HG03103 (cell line): ENCODE measurements around the gene DNAJA2.

Experiments used
- ATAC-seq: cut with Tn5 transposase; IDR thresholded peaks from one replicate; pipeline ENCODE4 v1.9.1; 2021; ENCODE audit warnings: low read depth; ENCODE audit not compliant: unreplicated experiment

Gene DNAJA2

DNA sequence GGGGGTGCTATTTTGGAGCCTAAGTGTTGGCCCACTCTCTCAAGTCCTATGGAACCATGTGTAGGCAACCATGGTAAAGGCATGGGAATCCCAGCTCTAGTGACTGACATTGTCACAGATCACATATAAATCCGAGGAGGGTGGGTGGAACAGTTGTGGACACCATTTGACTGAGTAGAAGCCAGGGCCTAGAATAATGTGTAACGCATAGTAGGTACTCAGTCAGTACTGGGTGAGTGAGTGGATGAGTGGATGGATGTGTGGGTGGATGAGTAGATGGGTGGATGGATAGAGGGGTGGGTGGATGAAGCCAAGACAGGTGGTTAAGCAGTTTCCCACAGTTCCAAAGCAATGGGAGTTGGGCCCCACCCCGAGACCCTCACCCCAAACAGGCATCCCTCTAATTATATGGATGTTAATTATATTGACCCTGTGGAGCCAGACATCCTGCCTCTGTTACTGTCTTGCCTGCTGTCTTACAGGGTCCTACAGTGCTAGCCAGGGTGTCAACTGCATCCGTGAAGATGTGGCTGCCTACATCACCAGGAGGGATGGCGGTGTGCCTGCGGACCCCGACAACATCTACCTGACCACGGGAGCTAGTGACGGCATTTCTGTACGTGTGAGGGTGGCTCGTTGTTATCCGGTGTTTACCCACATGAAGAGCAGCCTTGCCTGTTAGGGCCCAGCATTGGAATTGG, 67.0 kb downstream of the DNAJA2 start:
- ATAC-seq, result no peak
